ENCODE measurements around the gene CDRT15.
"Not testable (repeated sequence)": the region's sequence is repeated elsewhere in the genome, so short reads cannot be mapped to it uniquely, and the experiment has no call there.

CDRT15 gene

GRCh38 chr17:14196377-14196997 is 40.2 kb downstream of the CDRT15 start:
- TF ChIP-seq ZFX (IDR thresholded peaks at IDR 0.05), result no peak
- TF ChIP-seq CTCF (conservative IDR thresholded peaks at IDR 0.05), result peak; percentile 37

GRCh38 chr17:14192636-14193344 is 43.9 kb downstream of the CDRT15 start:
- H3K27ac ChIP-seq, result not testable (repeated sequence)

More at GRCh38 chr17:14196377-14196997, 40.2 kb downstream of the CDRT15 start:
- no peak overlapping the region for H3K27ac ChIP-seq

DNA sequence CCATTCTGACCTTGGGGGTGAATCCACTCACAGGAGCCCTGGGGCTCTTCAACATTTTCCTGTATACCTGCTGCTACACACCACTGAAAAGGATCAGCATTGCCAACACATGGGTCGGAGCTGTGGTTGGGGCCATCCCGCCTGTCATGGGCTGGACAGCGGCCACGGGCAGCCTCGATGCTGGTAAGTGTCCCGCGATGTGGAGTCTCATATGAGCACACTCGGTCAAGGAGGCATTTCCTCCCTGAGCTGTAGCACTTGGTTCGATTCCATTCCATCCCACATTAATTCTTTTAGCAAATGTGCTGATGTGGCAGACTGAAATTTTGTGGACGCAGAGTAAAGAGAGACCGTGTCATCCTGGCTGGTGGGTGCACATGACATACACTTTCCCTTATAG is 44.6 kb downstream of the CDRT15 start:
- not testable (repeated sequence) for H3K27ac ChIP-seq

GRCh38 chr17:14191469-14191868 is 45.2 kb downstream of the CDRT15 start:
- H3K27ac ChIP-seq, result not testable (repeated sequence)

DNA sequence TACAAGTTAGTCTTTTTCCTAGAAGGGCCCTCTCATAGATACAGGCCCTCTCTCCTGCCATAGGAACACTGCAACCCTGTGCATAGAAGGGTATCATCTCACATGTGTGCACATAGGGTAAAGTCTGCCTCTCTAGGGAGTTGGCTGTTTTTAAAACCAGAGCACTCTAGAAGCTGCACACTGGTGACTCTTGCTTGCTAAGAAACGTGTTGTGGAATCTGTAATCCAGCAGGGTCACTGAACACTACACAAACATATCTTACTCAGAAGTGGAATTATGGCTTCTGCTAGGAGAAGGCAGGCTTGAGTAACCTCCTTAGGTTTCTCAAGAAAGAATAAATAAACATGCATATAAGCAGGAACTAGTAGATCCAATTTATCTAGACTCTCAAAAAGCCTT is 45.9 kb downstream of the CDRT15 start:
- H3K27ac ChIP-seq, result not testable (repeated sequence)

GRCh38 chr17:14186443-14186842 is 50.2 kb downstream of the CDRT15 start:
- not testable (repeated sequence) for H3K27ac ChIP-seq

Data from C4-2B (cell line).